NCI-H1092 treated with DMSO at 0.1 percent for 48 hours (cell line): ENCODE measurements around the gene ZCCHC9.
"Not testable (repeated sequence)": the region's sequence is repeated elsewhere in the genome, so short reads cannot be mapped to it uniquely, and the experiment has no call there.

Source experiments
- DNase-seq: peaks from one replicate; lab custom pipeline; 2025; lab: John Stamatoyannopoulos, UW

ZCCHC9 gene

GRCh38 chr5:81305785-81306184, 4.4 kb downstream of the ZCCHC9 start:
- no peak for DNase-seq

DNA sequence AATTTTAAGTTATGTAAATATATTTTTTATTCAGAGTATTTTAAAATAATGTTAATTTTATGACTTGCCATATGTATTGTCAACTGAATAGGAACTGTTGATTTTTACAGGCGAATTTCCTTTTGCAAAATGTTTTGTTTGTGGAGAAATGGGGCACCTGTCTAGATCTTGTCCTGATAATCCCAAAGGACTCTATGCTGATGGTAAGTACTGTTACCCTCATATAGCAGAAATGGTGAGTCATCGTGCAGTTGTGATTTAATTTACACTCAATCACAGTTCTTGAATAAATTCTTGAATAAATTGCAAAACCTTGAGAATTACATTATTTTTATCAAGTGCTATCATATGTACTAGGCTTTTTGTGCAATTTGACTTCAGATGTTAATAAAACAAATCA, 7.4 kb downstream of the ZCCHC9 start:
- DNase-seq, result no peak

DNA sequence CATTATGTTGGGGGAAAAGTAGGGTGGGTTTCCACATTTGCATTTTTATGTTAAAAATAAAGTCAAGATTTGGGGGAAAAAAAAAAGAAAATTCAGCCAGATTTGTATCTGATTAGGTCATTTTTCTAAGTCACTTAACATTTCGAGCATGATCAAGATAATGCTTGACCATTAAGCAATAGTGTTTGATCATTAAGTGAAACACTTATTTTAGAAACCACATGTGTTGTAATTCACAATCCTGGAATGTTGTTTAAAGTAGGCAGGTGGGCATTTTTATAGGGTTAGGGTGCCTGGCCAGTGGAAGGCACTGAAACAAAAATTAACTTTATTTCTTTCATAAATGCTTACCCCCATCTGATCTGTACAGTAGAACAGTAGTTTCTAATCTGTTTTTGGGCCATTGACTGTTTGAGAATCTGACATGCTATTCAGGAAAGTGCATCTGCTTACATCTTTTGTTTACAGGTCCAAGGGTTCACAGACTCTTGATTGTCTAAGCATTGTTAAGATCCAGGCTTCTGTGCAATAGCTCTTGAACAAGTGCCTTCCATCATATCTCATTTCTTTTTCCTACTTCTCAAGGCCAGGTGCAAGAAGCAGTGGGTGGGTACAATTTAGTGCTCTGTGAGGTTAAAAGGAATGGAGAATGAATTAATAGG, 9.1 kb downstream of the ZCCHC9 start:
- DNase-seq, result no peak

- no peak for DNase-seq
Observed at GRCh38 chr5:81313278-81313677, 11.9 kb downstream of the ZCCHC9 start.

DNA sequence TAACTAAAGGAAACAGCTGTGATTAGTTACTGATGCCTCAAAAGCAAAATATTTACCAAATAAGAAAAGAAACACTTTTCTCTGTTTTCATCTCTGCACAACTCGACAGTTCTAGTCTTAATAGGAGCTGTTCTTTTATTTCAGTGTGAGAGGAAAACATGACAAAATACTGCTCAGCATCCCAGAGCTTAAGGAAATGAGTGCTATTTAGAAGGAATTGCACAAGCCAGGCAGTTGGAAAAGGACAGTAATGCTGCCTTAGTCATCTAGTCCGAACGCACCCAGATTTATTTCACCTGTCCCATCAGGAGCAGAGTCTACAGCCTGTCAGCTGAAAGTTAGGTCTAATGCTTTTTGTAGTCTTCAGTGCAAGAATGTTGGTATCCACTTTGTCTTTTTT, 12.3 kb downstream of the ZCCHC9 start:
- no peak for DNase-seq

GRCh38 chr5:81314581-81314980, 13.2 kb downstream of the ZCCHC9 start:
- DNase-seq, result no peak

- DNase-seq, result no peak
Observed at GRCh38 chr5:81315336-81315735, 13.9 kb downstream of the ZCCHC9 start.

DNA sequence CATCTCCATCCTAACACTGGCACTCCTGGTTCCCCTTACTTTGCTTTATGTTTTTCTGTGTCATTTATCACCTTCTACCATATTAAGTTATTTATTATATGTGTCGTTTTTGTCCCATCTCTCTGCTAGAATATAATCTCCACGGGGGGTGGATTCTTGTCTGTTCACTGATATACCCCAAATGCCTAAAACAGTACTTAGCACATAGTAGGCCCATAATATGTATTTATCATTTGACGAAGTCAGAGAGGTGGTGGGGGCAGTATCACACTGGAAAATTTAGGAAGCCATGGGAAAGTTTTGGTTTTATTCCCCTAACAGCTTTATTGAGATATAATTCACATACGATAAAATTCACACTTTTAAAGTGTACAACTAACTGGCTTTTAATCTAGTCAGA, 14.4 kb downstream of the ZCCHC9 start:
- DNase-seq, result no peak

GRCh38 chr5:81316571-81316970, 15.2 kb downstream of the ZCCHC9 start:
- DNase-seq, result no peak

DNA sequence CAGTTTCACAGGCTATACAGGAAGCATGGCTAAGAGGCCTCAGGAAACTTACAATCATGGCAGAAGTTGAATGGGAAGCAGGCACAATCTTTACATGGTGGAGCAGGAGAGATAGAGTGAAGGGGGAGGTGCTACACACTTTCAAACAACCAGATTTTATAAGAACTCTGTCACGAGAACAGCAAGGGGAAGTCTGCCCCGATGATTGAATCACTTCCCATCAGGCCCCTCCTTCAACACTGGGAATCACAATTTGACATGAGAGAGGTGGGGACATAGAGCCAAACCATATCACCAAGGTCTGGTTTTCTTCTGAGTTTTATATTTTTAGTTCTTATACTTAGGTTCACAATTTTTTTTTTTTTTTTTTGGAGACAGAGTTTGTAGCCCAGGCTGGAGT, 16.1 kb downstream of the ZCCHC9 start:
- no peak for DNase-seq

- DNase-seq, result no peak
Observed at GRCh38 chr5:81326554-81326953, 25.2 kb downstream of the ZCCHC9 start.

DNA sequence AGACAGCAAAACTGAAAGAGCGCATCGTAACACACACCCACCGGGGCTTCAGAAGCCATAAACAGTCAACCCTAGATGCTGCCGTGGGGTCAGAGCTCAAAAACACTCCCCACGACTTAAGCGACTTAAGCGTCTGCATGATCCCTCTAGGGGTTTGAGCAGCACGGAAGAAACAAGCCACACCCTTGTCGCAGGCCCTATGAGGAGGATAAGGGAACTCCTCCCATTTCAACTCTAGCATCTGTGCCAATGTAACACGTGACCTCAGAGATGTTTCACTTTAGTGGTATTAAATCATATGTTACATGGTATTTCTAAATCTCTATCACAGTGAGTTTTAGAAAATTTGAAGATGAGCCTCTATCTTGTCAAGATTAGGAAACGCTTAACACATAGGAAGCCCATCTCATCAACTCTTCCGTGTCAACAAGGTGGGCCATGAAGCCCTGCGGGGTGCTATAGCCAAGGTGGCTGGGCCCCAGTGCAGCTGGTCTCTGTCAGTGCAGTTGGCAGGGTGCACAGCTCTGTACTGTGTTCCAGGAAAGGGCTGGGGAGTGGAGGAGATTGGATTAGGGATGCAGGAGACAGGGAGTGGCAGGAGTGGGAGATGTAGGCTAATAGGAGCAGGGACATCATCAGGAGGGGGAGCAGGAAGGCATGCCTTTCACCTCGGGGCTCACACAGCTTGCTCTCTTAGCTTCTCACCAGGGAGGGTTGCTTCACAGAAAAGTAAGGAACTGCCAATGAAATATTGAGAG, 33.1 kb downstream of the ZCCHC9 start:
- no peak for DNase-seq

DNA sequence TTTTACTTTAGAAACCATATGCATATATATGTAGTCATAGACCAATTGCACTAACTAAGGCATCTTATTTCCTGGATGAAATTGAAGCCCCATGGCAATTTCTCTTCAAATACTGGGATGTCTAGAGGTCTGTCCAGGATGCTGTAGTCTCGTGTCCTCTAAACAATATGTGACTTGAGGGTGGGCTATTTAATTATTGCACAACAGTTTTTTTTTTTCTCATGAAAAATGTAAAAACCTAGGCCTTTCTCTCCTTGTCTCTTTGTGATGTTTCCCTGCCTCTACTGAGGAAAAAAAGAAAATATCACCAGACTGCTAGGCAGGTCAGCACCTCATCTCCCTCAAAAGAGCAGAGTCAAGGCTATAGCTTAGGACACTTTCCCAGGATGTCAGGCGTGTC, 34.6 kb downstream of the ZCCHC9 start:
- DNase-seq, result no peak

GRCh38 chr5:81336556-81336955, 35.2 kb downstream of the ZCCHC9 start:
- DNase-seq, result no peak

- no peak for DNase-seq
Observed at GRCh38 chr5:81337803-81338202, 36.4 kb downstream of the ZCCHC9 start.

DNA sequence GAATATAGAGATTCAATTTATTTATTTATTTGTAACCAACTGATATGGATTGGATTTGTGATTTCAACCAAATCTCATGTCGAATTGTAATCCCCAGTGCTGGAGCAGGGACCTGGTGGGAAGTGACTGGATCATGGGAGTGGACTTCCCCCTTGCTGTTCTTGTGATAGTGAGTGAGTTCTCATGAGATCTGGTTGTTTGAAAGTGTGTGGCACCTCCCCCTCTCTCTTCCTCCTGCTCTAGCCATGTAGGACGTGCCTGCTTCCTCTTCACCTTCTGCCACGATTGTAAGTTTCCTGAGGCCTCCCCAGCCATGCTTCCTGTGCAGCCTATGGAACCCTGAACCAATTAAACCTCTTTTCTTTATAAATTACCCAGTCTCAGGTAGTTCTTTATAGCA, 36.8 kb downstream of the ZCCHC9 start:
- not testable (repeated sequence) for DNase-seq

- no peak for DNase-seq
Observed at GRCh38 chr5:81344736-81345135, 43.3 kb downstream of the ZCCHC9 start.

DNA sequence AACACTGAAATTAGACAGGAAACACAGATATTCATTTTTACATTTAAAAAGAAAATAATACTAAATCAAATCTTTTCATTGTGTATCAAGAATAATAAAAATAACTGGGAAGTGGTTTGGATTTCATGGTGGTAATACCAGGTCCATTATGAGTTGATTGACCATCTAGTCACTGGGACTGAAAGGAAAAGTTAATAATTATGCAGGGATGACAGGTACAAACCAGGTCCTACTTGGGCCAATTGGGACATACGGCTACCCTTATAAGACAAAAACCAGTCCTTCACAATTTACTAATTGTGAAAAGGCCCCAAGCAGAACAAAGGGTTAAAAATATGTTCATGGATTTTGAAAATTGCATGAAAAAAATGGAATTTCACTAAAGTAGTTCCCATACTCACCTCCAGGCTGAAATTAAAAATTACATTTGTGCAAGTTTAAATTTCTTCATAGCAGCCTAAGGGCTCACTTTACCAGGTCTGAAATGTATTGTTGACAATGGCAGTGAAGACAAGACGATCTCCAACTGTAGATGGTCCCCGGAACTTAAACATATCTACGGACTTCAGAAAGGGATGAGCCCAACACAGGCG, 44.1 kb downstream of the ZCCHC9 start:
- DNase-seq, result no peak

- DNase-seq, result no peak
Observed at GRCh38 chr5:81349161-81349560, 47.8 kb downstream of the ZCCHC9 start.

- no peak for DNase-seq
Observed at GRCh38 chr5:81350507-81350906, 49.1 kb downstream of the ZCCHC9 start.

DNA sequence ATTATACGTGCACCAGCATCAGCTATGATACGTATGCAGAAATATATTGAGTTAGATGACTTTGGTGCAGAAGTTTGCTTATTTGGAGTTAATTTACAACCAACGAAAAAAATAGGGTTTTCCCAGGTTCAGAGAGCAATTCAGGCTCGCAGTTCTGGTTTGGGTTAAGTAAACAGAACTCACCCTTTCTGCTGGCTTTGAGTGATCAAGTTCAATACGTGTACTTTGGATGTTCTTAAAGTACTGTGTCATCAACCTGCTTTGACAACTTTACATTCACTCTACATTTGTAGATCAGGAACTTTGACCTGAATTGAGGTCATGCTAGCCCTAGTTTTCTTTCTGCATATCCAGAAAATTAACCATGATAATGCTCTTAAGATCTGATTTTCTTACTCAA, 51.8 kb downstream of the ZCCHC9 start:
- DNase-seq, result no peak

- DNase-seq, result no peak
Observed at GRCh38 chr5:81354093-81354492, 52.7 kb downstream of the ZCCHC9 start.
